HEK293 (cell line): ENCODE data around the gene MRGPRX4.

Source experiments
- ATF2 ChIP-seq: fragments of 450-650 bp; formaldehyde crosslinking; IDR thresholded peaks from 2 replicates; pipeline ENCODE4 v1.5.1; 2016; ENCODE audit warnings: missing biosample characterization, missing genetic modification characterization, low read depth
- CTCF ChIP-seq: fragments of 450-650 bp; formaldehyde crosslinking; IDR thresholded peaks from 2 replicates; pipeline ENCODE4 v1.5.1; 2016; ENCODE audit warnings: missing biosample characterization, missing genetic modification characterization
- HOXC10 ChIP-seq: sonication (generic); formaldehyde crosslinking; IDR thresholded peaks from 2 replicates; pipeline ENCODE4 v1.8.1; 2023; ENCODE audit warnings: mild to moderate bottlenecking, missing genetic modification reagents
- OSR2 ChIP-seq: fragments of 450-650 bp; formaldehyde crosslinking; IDR thresholded peaks from 2 replicates; pipeline ENCODE4 v1.5.1; 2016; ENCODE audit warnings: missing biosample characterization, missing genetic modification characterization
- REPIN1 ChIP-seq: fragments of 450-650 bp; formaldehyde crosslinking; IDR thresholded peaks from 2 replicates; pipeline ENCODE4 v1.5.1; 2017; ENCODE audit warnings: missing biosample characterization, missing genetic modification characterization, low read depth
- TCF7L2 ChIP-seq: IDR thresholded peaks from 2 replicates; pipeline ENCODE4 v1.6.1; 2011; ENCODE audit warnings: low read depth, mild to moderate bottlenecking, inconsistent platforms, low read length, moderate library complexity, borderline replicate concordance
- YY1 ChIP-seq: fragments of 450-650 bp; formaldehyde crosslinking; IDR thresholded peaks from 2 replicates; pipeline ENCODE4 v1.5.1; 2018; ENCODE audit warnings: missing biosample characterization, missing genetic modification characterization
- ZBTB20 ChIP-seq: fragments of 450-650 bp; formaldehyde crosslinking; IDR thresholded peaks from 2 replicates; pipeline ENCODE4 v1.5.1; 2016; ENCODE audit warnings: missing biosample characterization, missing genetic modification characterization
- ZNF362 ChIP-seq: fragments of 450-650 bp; formaldehyde crosslinking; IDR thresholded peaks from 2 replicates; pipeline ENCODE4 v1.5.1; 2016; ENCODE audit warnings: missing biosample characterization, missing genetic modification characterization
- ZNF544 ChIP-seq: fragments of 450-650 bp; formaldehyde crosslinking; IDR thresholded peaks from 2 replicates; pipeline ENCODE4 v1.5.0; 2017; ENCODE audit warnings: missing biosample characterization, missing genetic modification characterization
- ZNF626 ChIP-seq: fragments of 450-650 bp; sonication (Bioruptor Pico); formaldehyde crosslinking; IDR thresholded peaks from 2 replicates; pipeline ENCODE4 v1.5.1; 2018; ENCODE audit warnings: missing biosample characterization, missing genetic modification characterization, inconsistent platforms
- ZNF768 ChIP-seq: fragments of 450-650 bp; formaldehyde crosslinking; IDR thresholded peaks from 2 replicates; pipeline ENCODE4 v1.5.1; 2018; ENCODE audit warnings: missing biosample characterization, mild to moderate bottlenecking, missing genetic modification characterization
- ZNF830 ChIP-seq: fragments of 450-650 bp; IDR thresholded peaks from 2 replicates; pipeline ENCODE4 v1.5.0; 2018; ENCODE audit warnings: missing biosample characterization, missing genetic modification characterization, low read depth, mild to moderate bottlenecking, moderate library complexity
- ZNF843 ChIP-seq: fragments of 450-650 bp; formaldehyde crosslinking; IDR thresholded peaks from 2 replicates; pipeline ENCODE4 v1.5.1; 2016; ENCODE audit warnings: missing biosample characterization, missing genetic modification characterization

DNA sequence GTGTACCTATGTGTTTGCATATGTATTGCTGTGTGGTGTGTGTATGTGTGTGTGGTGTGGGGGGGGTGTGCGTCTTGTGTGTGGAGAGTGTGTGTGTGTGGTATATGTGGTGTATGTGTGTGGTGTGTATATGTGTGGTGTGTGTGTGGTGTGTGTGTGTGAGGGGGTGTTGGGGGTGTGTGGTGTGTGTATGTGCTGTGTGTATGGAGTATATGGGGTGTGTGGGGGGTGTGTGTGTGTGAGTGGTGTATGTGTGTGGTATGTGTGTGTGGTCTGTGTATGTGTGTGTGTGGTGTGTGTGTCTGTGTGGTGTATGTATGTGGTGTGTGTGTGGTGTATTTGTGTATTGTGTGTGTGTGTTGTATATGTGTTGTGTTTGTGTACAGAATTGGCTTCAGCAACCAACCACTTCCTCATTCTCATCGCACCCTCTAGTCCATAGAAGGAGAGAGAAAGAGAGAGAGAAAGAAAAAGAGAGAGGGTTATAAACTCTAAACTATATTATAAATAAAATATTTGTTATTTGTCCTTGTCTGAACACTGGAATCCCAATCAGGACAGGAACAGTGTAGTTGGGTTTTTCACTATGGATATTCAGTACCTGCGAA lies 50.3 kb downstream of the MRGPRX4 start:
- TF ChIP-seq CTCF: no peak
- TF ChIP-seq HOXC10 (CRISPR knock-in tag): no peak
- TF ChIP-seq ZNF362 (tag by site-specific recombination): no peak
- no peak for TF ChIP-seq OSR2 (tag by site-specific recombination)
- no peak for TF ChIP-seq TCF7L2
- TF ChIP-seq ZNF544: no peak
- TF ChIP-seq YY1: no peak
- TF ChIP-seq REPIN1 (tag by site-specific recombination): no peak
- no peak for TF ChIP-seq ZNF843 (tag by site-specific recombination)
- no peak for TF ChIP-seq ZNF626 (tag by site-specific recombination)
- TF ChIP-seq ZNF768 (tag by site-specific recombination): no peak
- no peak for TF ChIP-seq ZNF830 (tag by site-specific recombination)
- TF ChIP-seq ZBTB20 (tag by site-specific recombination): no peak
- TF ChIP-seq ATF2 (tag by site-specific recombination): no peak
